ACC112 (cell line): ENCODE results near the gene PLXNA2.

Source experiments
- H2AFZ ChIP-seq: fragments of 200-600 bp; sonication (generic); one replicate; pipeline ENCODE4 v1.6.0; 2017; ENCODE audit warnings: antibody characterized with exemption, low read length; ENCODE audit not compliant: unreplicated experiment
- H3K27ac ChIP-seq: fragments of 200-600 bp; sonication (generic); 2 replicates; pipeline ENCODE4 v1.5.1; 2014; ENCODE audit warnings: low read depth, mild to moderate bottlenecking, antibody characterized with exemption, low read length, moderate library complexity
- H3K27me3 ChIP-seq: fragments of 200-600 bp; sonication (generic); 2 replicates; pipeline ENCODE4 v1.6.1; 2014; ENCODE audit warnings: mild to moderate bottlenecking, antibody characterized with exemption, low read length, moderate library complexity, mixed read lengths; ENCODE audit not compliant: insufficient read depth
- H3K36me3 ChIP-seq: fragments of 200-600 bp; sonication (generic); 2 replicates; pipeline ENCODE4 v1.6.1; 2016; ENCODE audit warnings: mild to moderate bottlenecking, antibody characterized with exemption, low read length, moderate library complexity, mixed read lengths; ENCODE audit not compliant: insufficient read depth
- H3K4me1 ChIP-seq: fragments of 200-600 bp; sonication (generic); one replicate; pipeline ENCODE4 v1.6.1; 2016; ENCODE audit warnings: low read length, mixed read lengths; ENCODE audit not compliant: insufficient read depth, unreplicated experiment, control insufficient read depth
- H3K4me3 ChIP-seq: fragments of 200-600 bp; sonication (generic); 2 replicates; pipeline ENCODE4 v1.5.1; 2014; ENCODE audit warnings: mild to moderate bottlenecking, low read depth, low read length
- H3K79me2 ChIP-seq: fragments of 200-600 bp; sonication (generic); one replicate; pipeline ENCODE4 v1.6.0; 2016; ENCODE audit warnings: low read length; ENCODE audit not compliant: control insufficient read depth, unreplicated experiment, insufficient read depth

Gene PLXNA2

DNA sequence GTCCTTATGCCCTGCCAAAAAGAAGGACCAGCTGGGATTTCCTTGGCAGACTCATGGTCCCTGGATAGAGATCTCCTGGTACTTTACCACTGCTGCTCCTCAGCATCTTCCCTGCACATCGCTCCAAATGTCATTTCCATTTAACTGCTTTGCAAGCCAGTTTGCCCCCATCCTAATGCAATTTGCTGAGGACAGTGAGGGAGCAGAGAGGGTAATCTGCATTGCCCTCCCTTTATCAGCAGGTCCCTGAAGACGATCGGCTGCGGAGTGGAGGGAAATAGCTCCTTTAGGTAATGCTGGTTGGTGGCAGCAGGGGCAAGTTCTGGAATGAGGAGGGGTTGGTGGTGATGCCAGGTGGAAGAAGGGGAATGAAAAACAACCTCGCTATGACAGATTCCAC is 2.7 kb downstream of the PLXNA2 start:
- peaks cover 78% of the 10 kb centered on the region for H3K79me2 ChIP-seq
- H2AFZ ChIP-seq, result no peak overlapping the region

DNA sequence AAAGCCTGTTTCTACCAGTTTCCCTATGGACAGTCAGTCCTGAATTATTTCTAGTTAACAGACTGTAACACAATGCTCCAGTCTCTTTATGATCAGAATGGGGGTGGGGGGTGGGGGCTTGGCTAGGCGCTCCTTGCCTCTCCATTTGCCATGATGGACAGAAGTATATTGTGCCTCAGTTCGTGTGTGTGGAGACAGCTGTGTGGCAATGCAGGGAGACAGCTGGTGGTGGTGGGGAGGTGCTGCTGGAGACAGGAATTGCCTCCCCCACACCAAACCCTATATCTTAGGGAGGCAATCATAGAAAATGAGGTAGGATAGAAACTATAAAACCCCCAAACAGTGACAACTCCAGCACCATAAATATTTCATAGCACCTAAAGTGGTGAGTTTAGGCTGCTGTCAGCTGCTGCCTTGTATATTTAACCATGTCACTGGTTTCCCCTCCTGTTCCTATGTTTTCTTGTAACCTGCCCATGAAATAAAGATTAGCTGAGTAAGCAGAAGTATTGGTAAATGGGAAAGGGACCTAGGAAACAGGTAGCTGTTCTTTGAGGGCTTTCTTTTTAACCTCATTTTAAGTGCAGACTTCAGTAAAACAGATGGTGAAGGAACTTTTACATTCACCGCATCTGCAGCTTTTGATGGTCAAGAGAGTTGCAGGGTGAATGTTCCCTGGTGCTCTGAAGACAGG is 3.4 kb downstream of the PLXNA2 start:
- no peak overlapping the region for H2AFZ ChIP-seq
- no peaks in the 10 kb centered on the region for H3K27me3 ChIP-seq
- peaks cover 85% of the 10 kb centered on the region for H3K79me2 ChIP-seq
- H3K4me1 ChIP-seq, result peaks cover 64% of the 10 kb centered on the region
- peak overlapping the region; percentile 98 for H3K4me3 ChIP-seq
- no peaks in the 10 kb centered on the region for H3K36me3 ChIP-seq
- no peak overlapping the region for H3K27ac ChIP-seq

More for the DNA sequence above, 2.7 kb downstream of the PLXNA2 start:
- H3K4me3 ChIP-seq, result peak overlapping the region; percentile 98
- H3K4me1 ChIP-seq, result peaks cover 57% of the 10 kb centered on the region
- no peak overlapping the region for H3K27ac ChIP-seq
- no peaks in the 10 kb centered on the region for H3K27me3 ChIP-seq
- no peaks in the 10 kb centered on the region for H3K36me3 ChIP-seq

DNA sequence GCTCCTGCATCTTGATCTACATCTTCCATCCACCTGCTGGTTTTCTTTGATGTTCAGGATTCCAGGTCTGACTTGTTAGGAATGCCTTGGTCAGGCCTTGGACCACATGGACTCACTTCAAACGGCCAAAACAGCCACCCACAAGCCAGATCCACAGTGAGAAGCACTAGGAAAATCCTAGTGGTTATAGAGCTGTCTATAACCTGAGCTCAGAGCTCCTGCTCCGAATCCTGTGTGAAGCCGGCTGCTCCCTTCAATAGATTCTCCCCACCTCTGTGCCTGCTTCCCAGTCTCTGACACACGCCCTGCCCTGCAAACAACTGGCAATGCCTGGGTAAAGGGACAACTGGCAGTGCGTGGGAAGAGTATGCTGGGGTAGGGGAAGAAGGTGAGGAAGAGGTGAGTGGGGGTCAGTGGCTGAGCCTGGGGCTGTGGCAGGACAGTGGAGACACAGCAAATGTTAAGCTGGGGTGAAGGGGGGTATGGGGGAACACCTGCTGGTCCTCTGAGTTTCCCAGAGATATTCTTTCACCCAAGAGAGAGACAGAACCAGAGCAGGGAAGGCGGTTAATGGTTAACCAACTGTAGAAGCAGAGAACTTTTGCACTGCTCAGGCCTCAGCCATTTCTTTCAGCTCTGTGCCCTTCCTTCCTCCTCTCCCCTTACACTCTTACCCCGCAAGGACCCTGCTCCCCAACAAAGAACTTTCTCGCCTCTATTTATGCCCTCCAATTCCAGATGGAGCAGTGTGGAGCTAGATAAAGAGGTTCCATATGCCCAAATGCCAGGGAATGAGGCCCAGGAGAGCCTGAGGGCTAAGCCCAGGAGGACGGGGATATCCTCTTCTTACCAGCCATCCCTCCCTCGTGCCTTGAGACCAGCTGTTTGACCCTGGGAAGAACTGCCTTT is 4.5 kb downstream of the PLXNA2 start:
- no peak overlapping the region for H2AFZ ChIP-seq
- 0 out of 2 replicates have a peak overlapping the region, but pooled peaks have one; percentile 41 for H3K27ac ChIP-seq
- no peaks in the 10 kb centered on the region for H3K27me3 ChIP-seq

DNA sequence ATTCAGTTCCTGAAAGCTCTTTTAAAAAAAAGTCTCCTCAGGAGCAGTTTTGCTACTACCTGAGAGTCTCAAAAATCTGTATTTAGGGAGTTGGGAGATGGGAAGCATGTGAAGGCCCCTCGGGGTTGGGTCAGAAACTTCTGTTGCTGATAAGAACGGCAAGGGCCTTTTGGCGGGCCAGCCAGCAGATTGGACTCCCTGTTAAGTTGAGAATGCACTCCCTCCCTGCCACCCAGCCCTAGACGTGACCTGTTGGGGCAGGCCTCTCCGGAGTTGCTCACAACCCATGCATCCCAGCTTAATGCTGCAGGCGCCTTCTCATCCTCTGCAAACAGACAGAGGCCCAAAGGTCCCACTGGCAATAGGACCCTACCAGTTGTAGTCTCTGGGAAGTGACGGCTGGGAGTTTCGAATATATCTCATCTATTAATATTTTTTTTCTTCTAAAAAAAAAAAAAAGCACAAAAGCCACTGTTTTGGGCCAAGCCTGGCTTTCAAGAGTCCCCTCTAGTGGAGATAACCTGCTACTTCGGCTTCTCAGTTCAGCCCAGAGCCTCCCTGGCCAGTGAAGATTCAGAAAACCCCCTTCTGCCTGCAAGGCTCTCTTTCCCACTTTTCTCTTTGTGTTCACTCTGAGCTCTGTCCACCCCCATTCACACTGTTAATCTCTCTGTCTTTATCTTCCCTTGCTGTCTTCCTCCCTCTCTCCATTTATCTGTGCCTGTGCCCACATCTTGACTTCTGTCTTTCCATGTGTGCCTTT is 5.3 kb downstream of the PLXNA2 start:
- peaks cover 99% of the 10 kb centered on the region for H3K79me2 ChIP-seq
- H3K4me1 ChIP-seq, result peaks cover 82% of the 10 kb centered on the region

More for the DNA sequence above, 4.5 kb downstream of the PLXNA2 start:
- Histone ChIP-seq H3K36me3 (no peaks in the 10 kb centered on the region), H3K4me3 (peak overlapping the region; percentile 98), H3K79me2 (peaks cover 96% of the 10 kb centered on the region), H3K4me1 (peaks cover 74% of the 10 kb centered on the region)

DNA sequence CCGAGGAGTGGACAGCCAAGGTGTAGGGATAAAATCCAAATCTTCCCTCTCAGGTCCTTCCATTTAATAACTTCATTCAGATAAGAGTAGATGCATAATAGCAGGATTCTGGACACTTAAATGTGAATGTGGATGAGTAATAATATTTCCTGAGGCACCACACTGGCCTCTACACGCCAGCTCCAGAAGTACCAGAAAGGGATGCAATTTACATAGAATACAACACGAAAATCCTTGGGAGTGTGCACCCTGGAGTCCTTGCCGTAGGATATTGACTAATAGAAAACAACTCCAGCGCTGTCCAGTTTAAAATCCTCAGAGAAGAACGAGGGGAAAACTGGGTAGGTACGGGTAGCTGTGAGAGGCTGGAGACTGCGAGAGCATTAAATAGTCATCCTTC is 6.9 kb downstream of the PLXNA2 start:
- Histone ChIP-seq H3K4me1 (peaks cover 97% of the 10 kb centered on the region), H3K79me2 (peaks cover 99% of the 10 kb centered on the region), H2AFZ (no peak overlapping the region), H3K4me3 (no peak overlapping the region), H3K27me3 (no peaks in the 10 kb centered on the region), H3K27ac (peak overlapping the region; percentile 69; the same call in 1 of the 2 replicates), H3K36me3 (no peaks in the 10 kb centered on the region)

More for the DNA sequence above, 5.3 kb downstream of the PLXNA2 start:
- H3K27ac ChIP-seq, result peak overlapping the region; percentile 41; the same call in 1 of the 2 replicates
- H3K36me3 ChIP-seq, result no peaks in the 10 kb centered on the region
- peak overlapping the region; percentile 98 for H3K4me3 ChIP-seq
- H3K27me3 ChIP-seq, result no peaks in the 10 kb centered on the region
- no peak overlapping the region for H2AFZ ChIP-seq

DNA sequence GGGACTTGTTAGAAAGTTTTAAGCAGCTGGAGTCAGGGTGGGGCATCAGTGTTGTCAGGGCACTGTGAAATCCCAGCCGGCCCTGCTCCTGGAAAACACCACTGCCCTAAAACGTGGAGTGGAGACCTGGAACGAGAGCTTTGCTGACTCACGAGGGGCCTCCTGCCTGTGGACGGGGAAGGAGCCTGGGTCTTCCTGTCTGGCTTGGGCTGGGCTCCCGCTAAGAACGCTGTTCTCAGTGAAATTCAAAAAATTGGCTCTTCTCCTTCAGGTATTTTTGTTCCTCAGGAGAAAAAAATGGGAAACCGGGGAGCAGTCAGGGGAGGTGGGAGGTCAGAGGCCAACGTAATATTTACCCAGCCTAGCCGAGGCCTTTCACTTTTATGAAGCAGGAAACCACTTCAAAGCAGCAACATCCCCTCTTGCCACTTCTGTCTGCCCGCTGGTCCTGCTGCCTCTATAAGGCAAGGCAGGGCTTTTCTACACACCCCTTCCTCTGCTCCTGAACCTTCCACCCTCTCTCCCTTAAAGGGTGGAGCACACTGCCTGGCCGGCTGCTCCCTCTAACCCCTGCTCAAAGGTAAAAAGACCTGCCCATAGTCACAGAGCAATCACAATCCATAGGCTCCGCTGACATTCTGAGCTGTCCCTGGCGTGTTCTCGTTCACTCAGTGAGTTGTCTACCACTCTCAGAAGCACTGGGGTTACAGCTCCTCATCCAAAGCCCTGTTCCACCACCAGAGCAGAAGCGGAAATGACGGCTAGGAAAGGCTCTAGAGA is 8.0 kb downstream of the PLXNA2 start:
- Histone ChIP-seq H3K4me3 (peak overlapping the region; percentile 25; the same call in 1 of the 2 replicates), H3K27ac (peak overlapping the region; percentile 69), H3K79me2 (peaks cover 99% of the 10 kb centered on the region), H3K36me3 (no peaks in the 10 kb centered on the region), H2AFZ (peak overlapping the region; percentile 79), H3K27me3 (no peaks in the 10 kb centered on the region), H3K4me1 (peaks cover 96% of the 10 kb centered on the region)

DNA sequence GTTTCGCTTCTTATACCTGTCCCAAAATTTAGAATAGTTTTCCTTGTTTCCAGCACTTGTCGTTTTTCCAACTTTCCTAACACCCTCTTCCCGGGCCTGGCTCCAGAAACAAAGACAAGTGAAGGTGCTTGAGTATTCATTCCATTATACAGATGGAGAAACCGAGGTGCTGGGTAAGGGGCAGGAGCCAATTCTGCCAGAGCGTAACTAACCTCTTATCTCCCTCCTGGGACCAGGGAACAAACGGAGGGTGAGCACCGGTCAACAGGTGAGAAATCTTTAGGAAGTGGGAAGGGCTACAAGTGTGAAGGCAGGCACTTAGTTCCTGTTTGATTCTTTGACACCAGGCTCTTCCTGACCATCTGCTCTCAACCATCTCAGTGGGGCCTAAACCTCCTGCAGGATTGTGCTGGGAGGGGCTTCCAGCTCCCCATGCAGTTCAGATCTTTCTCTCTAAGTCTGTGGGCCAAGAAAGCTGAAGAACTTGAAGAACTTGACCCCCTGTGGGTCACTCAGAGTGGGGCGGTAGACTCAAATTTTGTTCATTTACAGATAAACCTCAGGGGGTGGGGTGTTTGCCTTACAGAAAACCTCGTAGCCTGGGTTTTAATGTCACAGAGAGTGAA is 8.7 kb downstream of the PLXNA2 start:
- Histone ChIP-seq H3K79me2 (peaks cover 99% of the 10 kb centered on the region), H3K4me1 (peaks cover 89% of the 10 kb centered on the region), H3K27ac (peak overlapping the region; percentile 69)

DNA sequence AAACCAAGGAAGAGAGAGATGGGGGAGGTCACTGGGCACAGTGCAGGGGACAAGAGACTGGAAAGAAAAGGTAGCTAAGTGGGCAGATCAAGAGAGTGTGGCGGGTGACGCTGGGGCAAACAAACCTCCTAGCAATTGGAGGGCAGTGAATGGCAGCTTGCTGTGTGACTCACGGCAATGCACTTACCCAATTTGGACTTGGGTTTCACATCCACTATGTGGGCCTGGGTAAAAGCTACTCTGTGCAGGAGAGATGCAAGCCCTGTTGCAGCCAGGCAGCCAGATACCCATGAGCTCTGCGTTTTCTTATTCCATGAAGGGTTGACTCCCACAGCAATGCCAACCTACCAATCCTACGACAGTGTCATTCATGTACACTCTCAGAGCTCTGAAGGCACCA is 9.5 kb downstream of the PLXNA2 start:
- Histone ChIP-seq H3K79me2 (peaks cover 99% of the 10 kb centered on the region), H2AFZ (no peak overlapping the region), H3K4me3 (no peak overlapping the region), H3K27me3 (no peaks in the 10 kb centered on the region), H3K27ac (no peak overlapping the region), H3K4me1 (peaks cover 81% of the 10 kb centered on the region), H3K36me3 (peaks cover 3% of the 10 kb centered on the region; the same call in 1 of the 2 replicates)

More for the DNA sequence above, 8.7 kb downstream of the PLXNA2 start:
- no peaks in the 10 kb centered on the region for H3K27me3 ChIP-seq
- peak overlapping the region; percentile 79 for H2AFZ ChIP-seq
- no peak overlapping the region for H3K4me3 ChIP-seq
- no peaks in the 10 kb centered on the region for H3K36me3 ChIP-seq

DNA sequence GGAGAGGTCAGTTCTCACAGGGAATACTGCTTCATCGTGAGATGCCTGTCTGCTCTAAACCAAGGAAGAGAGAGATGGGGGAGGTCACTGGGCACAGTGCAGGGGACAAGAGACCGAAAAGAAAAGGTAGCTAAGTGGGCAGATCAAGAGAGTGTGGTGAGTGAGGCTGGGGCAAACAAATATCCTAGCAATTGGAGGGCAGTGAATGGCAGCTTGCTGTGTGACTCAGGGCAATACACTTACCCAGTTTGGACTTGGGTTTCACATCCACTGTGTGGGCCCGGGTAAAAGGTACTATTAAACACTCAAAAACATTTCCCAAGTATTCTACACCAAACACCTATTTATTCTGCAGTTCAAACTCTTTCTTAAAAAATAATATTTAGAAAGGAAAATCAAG is 10.2 kb downstream of the PLXNA2 start:
- Histone ChIP-seq H3K4me3 (no peak overlapping the region), H3K79me2 (peaks cover 100% of the 10 kb centered on the region), H3K36me3 (peaks cover 5% of the 10 kb centered on the region; the same call in 1 of the 2 replicates), H2AFZ (no peak overlapping the region), H3K27ac (no peak overlapping the region), H3K27me3 (no peaks in the 10 kb centered on the region), H3K4me1 (peaks cover 74% of the 10 kb centered on the region)
